Activated CD4-positive, alpha-beta T cell treated with anti-CD3 and anti-CD28 coated beads for 1 hour (primary cell): ENCODE results near the gene TAS1R3.

Source experiments
- DNase-seq: peaks from one replicate; pipeline ENCODE4 v3.0.0-alpha.2; 2020

TAS1R3 gene

GRCh38 chr1:1340791-1341548 is 9.9 kb downstream of the TAS1R3 start:
- DNase-seq: no peak

GRCh38 chr1:1341549-1342021 is 10.5 kb downstream of the TAS1R3 start:
- DNase-seq: no peak

GRCh38 chr1:1342061-1342562 is 11.0 kb downstream of the TAS1R3 start:
- no peak for DNase-seq

- no peak for DNase-seq
These were observed 11.6 kb downstream of the TAS1R3 start for GRCh38 chr1:1342584-1343115.

GRCh38 chr1:1343811-1344421 is 12.8 kb downstream of the TAS1R3 start:
- DNase-seq: no peak

- peak; percentile 30 for DNase-seq
These were observed 13.7 kb downstream of the TAS1R3 start for GRCh38 chr1:1344655-1345361.

GRCh38 chr1:1345384-1345783 is 14.3 kb downstream of the TAS1R3 start:
- no peak for DNase-seq

GRCh38 chr1:1345860-1346500 is 14.9 kb downstream of the TAS1R3 start:
- no peak for DNase-seq

GRCh38 chr1:1346501-1346890 is 15.4 kb downstream of the TAS1R3 start:
- no peak for DNase-seq

GRCh38 chr1:1347026-1347595 is 16.0 kb downstream of the TAS1R3 start:
- no peak for DNase-seq

- DNase-seq: no peak
These were observed 16.8 kb downstream of the TAS1R3 start for GRCh38 chr1:1347663-1348419.

- no peak for DNase-seq
These were observed 17.6 kb downstream of the TAS1R3 start for GRCh38 chr1:1348420-1349255.

- DNase-seq: peak; percentile 60
These were observed 18.4 kb downstream of the TAS1R3 start, which contains the start of gene DVL1 for GRCh38 chr1:1349256-1350012. Gene DVL1, minus strand, starts transcription at chr1:1349418. Its CDS starts 353 bp downstream, at chr1:1349065.

- no peak for DNase-seq
These were observed 20.7 kb downstream of the TAS1R3 start for GRCh38 chr1:1351511-1352427.

GRCh38 chr1:1352786-1353388 is 21.8 kb downstream of the TAS1R3 start:
- no peak for DNase-seq

GRCh38 chr1:1353389-1354151 is 22.5 kb downstream of the TAS1R3 start:
- no peak for DNase-seq
